ENCODE data around the gene METAP2.

DNA sequence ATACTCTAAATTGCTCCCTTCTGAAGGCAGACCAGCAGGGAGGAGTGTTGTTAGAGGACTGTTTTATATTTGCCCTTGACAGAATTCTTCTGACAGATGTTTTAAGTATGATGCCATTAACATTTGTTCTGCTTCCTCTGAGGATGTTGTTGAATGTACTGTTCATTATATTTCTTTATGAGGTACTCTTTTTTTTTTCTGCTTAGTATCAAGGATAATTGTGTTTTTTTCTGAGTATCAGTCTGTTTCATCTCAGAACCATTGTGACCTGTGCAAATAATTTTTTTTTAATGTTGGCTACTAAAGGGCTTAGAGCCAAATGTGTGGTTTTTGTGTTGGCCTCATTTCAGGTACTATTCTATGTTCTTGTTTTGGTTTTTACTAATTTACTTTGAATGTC lies 10.6 kb downstream of the METAP2 start:
- TF ChIP-seq, protein P1, sequence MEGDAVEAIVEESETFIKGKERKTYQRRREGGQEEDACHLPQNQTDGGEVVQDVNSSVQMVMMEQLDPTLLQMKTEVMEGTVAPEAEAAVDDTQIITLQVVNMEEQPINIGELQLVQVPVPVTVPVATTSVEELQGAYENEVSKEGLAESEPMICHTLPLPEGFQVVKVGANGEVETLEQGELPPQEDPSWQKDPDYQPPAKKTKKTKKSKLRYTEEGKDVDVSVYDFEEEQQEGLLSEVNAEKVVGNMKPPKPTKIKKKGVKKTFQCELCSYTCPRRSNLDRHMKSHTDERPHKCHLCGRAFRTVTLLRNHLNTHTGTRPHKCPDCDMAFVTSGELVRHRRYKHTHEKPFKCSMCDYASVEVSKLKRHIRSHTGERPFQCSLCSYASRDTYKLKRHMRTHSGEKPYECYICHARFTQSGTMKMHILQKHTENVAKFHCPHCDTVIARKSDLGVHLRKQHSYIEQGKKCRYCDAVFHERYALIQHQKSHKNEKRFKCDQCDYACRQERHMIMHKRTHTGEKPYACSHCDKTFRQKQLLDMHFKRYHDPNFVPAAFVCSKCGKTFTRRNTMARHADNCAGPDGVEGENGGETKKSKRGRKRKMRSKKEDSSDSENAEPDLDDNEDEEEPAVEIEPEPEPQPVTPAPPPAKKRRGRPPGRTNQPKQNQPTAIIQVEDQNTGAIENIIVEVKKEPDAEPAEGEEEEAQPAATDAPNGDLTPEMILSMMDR (conservative IDR thresholded peaks at IDR 0.05 in 1 of 2, IDR thresholded peaks at IDR 0.05 in 1 of 2; ENCODE audit: extremely low read depth in 1 of 2, insufficient read depth in 1 of 2, low read depth in 1 of 2, low read length in 2 of 2) = no peak
- no peak for TF ChIP-seq EZH2 (IDR thresholded peaks at IDR 0.05; ENCODE audit: borderline replicate concordance, low read length)

Measured in mammary epithelial cell (primary cell).